Caco-2 (cell line): ENCODE measurements around the gene RFC4. TPM values are rescaled to one million over a fixed set of nuclear protein-coding genes. Genes with fewer than 3 reads are reported as not detected.
"Not testable (repeated sequence)": the region's sequence is repeated elsewhere in the genome, so short reads cannot be mapped to it uniquely, and the experiment has no call there.

Experiments
- BruUV-seq: library from RNA; stranded (reverse); fragments of 400-500 nt; replicated peaks from 2 replicates; lab custom pipeline; 2021; lab: Mats Ljungman, UMichigan
- CTCF ChIA-PET: fragments of 300-600 bp; sonication (Branson Sonifier 250); formaldehyde crosslinking; loops from one replicate; lab custom pipeline; 2022; ENCODE audit warnings: antibody characterized with exemption; lab: Charles Lee
- POLR2A ChIA-PET: fragments of 300-600 bp; sonication (Branson Sonifier 250); formaldehyde crosslinking; loops from one replicate; lab custom pipeline; 2022; ENCODE audit warnings: antibody characterized with exemption; lab: Charles Lee
- DNase-seq, 2 experiments: peaks; one replicate each; pipeline versions ENCODE4 v3.0.0 to v3.0.0-alpha.2; 2020 to 2022
- H3K27me3 ChIP-seq: replicated peaks from 2 replicates; pipeline ENCODE4 v1.6.0; 2011; ENCODE audit warnings: low read length; ENCODE audit not compliant: control insufficient read depth, insufficient read depth
- H3K36me3 ChIP-seq: 2 replicates; pipeline ENCODE4 v1.5.1; 2011; ENCODE audit warnings: low read length; ENCODE audit not compliant: control insufficient read depth, insufficient read depth
- H3K4me1 ChIP-seq: fragments of 250-450 bp; sonication (Bioruptor Pico); 2 replicates; pipeline ENCODE4 v1.5.1; 2020; ENCODE audit warnings: mild to moderate bottlenecking
- H3K4me3 ChIP-seq: 2 replicates; pipeline ENCODE4 v1.5.1; 2011; ENCODE audit warnings: low read depth, mild to moderate bottlenecking, control low read depth, low read length
- H3K9me3 ChIP-seq: fragments of 250-450 bp; sonication (Bioruptor Pico); 2 replicates; pipeline ENCODE4 v1.5.1; 2020; ENCODE audit warnings: mild to moderate bottlenecking, moderate library complexity
- H3K27ac Mint-ChIP-seq: one replicate; pipeline ENCODE4 v1.8.0; 2022; ENCODE audit warnings: mixed read lengths; ENCODE audit not compliant: unreplicated experiment
- H3K27me3 Mint-ChIP-seq: one replicate; pipeline ENCODE4 v1.8.0; 2022; ENCODE audit warnings: mixed read lengths; ENCODE audit not compliant: insufficient read depth, unreplicated experiment
- H3K36me3 Mint-ChIP-seq: one replicate; pipeline ENCODE4 v1.8.0; 2022; ENCODE audit warnings: mild to moderate bottlenecking, mixed read lengths; ENCODE audit not compliant: insufficient read depth, unreplicated experiment
- H3K4me1 Mint-ChIP-seq: one replicate; pipeline ENCODE4 v1.8.0; 2022; ENCODE audit warnings: low read depth, mixed read lengths; ENCODE audit not compliant: unreplicated experiment
- H3K4me3 Mint-ChIP-seq: one replicate; pipeline ENCODE4 v1.8.0; 2022; ENCODE audit warnings: mild to moderate bottlenecking, moderate library complexity, mixed read lengths; ENCODE audit not compliant: unreplicated experiment
- H3K9me3 Mint-ChIP-seq: one replicate; pipeline ENCODE4 v1.8.0; 2022; ENCODE audit warnings: mixed read lengths; ENCODE audit not compliant: unreplicated experiment
- intact Hi-C: fragments of 100-400 bp; cut with micrococcal nuclease; formaldehyde crosslinking; loops from one replicate; pipeline ENCODE4 v1.10.0; 2022; ENCODE audit not compliant: unreplicated experiment
- total RNA-seq: library from RNA; stranded (reverse); gene quantifications from 2 replicates; pipeline ENCODE4 v1.2.3, GENCODE V29; 2022
- TF ChIP-seq, protein P1 (sequence below), 2 experiments: fragments of 200-600 bp in 1 of 2; IDR thresholded peaks; 1 replicate in 1 of 2; 2 replicates in 1 of 2; pipeline versions ENCODE4 v1.5.1 to v1.8.0; 2011 to 2022; ENCODE audit warnings: antibody characterized with exemption in 1 of 2, control low read depth in 1 of 2, inconsistent platforms in 1 of 2, low read depth in 1 of 2, low read length in 1 of 2, mild to moderate bottlenecking in 1 of 2, moderate library complexity in 1 of 2; ENCODE audit not compliant: insufficient read depth in 1 of 2, severe bottlenecking in 1 of 2, unreplicated experiment in 1 of 2

Gene RFC4
- total RNA-seq, 1 experiment from 2014 or later, result 62.2 TPM

GRCh38 chr3:186815435-186815834 lies 9.2 kb upstream of the RFC4 start:
- Histone ChIP-seq H3K9me3 (no peaks in the 10 kb centered on the region), H3K4me1 (no peaks in the 10 kb centered on the region; the same call in 1 of the 2 replicates), H3K27me3 (no peaks in the 10 kb centered on the region), H3K4me3 (no peak overlapping the region), H3K36me3 (no peaks in the 10 kb centered on the region)
- Mint-ChIP-seq H3K4me1 (no peaks in the 10 kb centered on the region), H3K4me3 (no peak overlapping the region), H3K27me3 (no peaks in the 10 kb centered on the region), H3K27ac (no peak overlapping the region), H3K36me3 (no peaks in the 10 kb centered on the region), H3K9me3 (no peaks in the 10 kb centered on the region)
- TF ChIP-seq, protein P1, sequence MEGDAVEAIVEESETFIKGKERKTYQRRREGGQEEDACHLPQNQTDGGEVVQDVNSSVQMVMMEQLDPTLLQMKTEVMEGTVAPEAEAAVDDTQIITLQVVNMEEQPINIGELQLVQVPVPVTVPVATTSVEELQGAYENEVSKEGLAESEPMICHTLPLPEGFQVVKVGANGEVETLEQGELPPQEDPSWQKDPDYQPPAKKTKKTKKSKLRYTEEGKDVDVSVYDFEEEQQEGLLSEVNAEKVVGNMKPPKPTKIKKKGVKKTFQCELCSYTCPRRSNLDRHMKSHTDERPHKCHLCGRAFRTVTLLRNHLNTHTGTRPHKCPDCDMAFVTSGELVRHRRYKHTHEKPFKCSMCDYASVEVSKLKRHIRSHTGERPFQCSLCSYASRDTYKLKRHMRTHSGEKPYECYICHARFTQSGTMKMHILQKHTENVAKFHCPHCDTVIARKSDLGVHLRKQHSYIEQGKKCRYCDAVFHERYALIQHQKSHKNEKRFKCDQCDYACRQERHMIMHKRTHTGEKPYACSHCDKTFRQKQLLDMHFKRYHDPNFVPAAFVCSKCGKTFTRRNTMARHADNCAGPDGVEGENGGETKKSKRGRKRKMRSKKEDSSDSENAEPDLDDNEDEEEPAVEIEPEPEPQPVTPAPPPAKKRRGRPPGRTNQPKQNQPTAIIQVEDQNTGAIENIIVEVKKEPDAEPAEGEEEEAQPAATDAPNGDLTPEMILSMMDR (IDR thresholded peaks at IDR 0.05; ENCODE audit: insufficient read depth in 1 of 2, low read depth in 1 of 2, low read length in 1 of 2, severe bottlenecking in 1 of 2, unreplicated experiment in 1 of 2), result no peak
- ChIA-PET POLR2A (no interaction called here), CTCF (no interaction called here)
- intact Hi-C loops, result no loop called here
- no TSS peak for BruUV-seq
- DNase-seq, result no peak

GRCh38 chr3:186814100-186814499 lies 7.8 kb upstream of the RFC4 start:
- POLR2A ChIA-PET, result no interaction called here
- H3K27me3 Mint-ChIP-seq, result no peaks in the 10 kb centered on the region
- H3K4me1 Mint-ChIP-seq, result no peaks in the 10 kb centered on the region
- H3K9me3 Mint-ChIP-seq, result no peaks in the 10 kb centered on the region
- Histone ChIP-seq H3K4me1 (no peaks in the 10 kb centered on the region; the same call in 1 of the 2 replicates), H3K36me3 (no peaks in the 10 kb centered on the region), H3K4me3 (no peak overlapping the region), H3K27me3 (no peaks in the 10 kb centered on the region), H3K9me3 (no peaks in the 10 kb centered on the region)
- no peak overlapping the region for H3K27ac Mint-ChIP-seq
- BruUV-seq, result no TSS peak
- no peaks in the 10 kb centered on the region for H3K36me3 Mint-ChIP-seq
- DNase-seq, result no peak
- no peak overlapping the region for H3K4me3 Mint-ChIP-seq
- TF ChIP-seq, protein P1 (IDR thresholded peaks at IDR 0.05; ENCODE audit: insufficient read depth in 1 of 2, low read depth in 1 of 2, low read length in 1 of 2, severe bottlenecking in 1 of 2, unreplicated experiment in 1 of 2), result no peak
- CTCF ChIA-PET, result interaction anchor here (0.6 kb wide), 1 partner anchor 201 kb away, joined by 4 read pairs; the partner anchor contains the start of gene AHSG
- intact Hi-C loops, result no loop called here

DNA sequence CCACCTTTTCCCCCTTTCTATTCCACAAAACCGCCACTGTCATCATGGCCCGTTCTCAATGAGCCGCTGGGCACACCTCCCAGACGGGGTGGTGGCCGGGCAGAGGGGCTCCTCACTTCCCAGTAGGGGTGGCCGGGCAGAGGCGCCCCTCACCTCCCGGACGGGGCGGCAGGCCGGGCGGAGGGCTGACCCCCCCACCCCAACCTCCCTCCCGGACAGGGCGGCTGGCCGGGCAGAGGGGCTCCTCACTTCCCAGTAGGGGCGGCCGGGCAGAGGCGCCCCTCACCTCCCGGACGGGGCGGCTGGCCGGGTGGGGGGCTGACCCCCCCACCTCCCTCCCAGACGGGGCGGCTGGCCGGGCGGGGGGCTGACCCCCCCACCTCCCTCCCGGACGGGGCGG lies 5.0 kb upstream of the RFC4 start:
- intact Hi-C loops, H3K4me1 Mint-ChIP-seq, H3K27ac Mint-ChIP-seq, H3K36me3 ChIP-seq, CTCF ChIA-PET, H3K36me3 Mint-ChIP-seq, H3K9me3 ChIP-seq, H3K4me3 Mint-ChIP-seq, POLR2A ChIA-PET, H3K27me3 ChIP-seq, H3K4me1 ChIP-seq, H3K27me3 Mint-ChIP-seq, H3K4me3 ChIP-seq, BruUV-seq, H3K9me3 Mint-ChIP-seq, DNase-seq: not testable (repeated sequence)
